GM19463 (cell line): ENCODE measurements around the gene SPINK1.
"Not testable (repeated sequence)": the region's sequence is repeated elsewhere in the genome, so short reads cannot be mapped to it uniquely, and the experiment has no call there.

Experiments
- ATAC-seq: cut with Tn5 transposase; IDR thresholded peaks from one replicate; pipeline ENCODE4 v1.9.1; 2021; ENCODE audit warnings: mild to moderate bottlenecking, moderate library complexity; ENCODE audit not compliant: unreplicated experiment

The SPINK1 gene

DNA sequence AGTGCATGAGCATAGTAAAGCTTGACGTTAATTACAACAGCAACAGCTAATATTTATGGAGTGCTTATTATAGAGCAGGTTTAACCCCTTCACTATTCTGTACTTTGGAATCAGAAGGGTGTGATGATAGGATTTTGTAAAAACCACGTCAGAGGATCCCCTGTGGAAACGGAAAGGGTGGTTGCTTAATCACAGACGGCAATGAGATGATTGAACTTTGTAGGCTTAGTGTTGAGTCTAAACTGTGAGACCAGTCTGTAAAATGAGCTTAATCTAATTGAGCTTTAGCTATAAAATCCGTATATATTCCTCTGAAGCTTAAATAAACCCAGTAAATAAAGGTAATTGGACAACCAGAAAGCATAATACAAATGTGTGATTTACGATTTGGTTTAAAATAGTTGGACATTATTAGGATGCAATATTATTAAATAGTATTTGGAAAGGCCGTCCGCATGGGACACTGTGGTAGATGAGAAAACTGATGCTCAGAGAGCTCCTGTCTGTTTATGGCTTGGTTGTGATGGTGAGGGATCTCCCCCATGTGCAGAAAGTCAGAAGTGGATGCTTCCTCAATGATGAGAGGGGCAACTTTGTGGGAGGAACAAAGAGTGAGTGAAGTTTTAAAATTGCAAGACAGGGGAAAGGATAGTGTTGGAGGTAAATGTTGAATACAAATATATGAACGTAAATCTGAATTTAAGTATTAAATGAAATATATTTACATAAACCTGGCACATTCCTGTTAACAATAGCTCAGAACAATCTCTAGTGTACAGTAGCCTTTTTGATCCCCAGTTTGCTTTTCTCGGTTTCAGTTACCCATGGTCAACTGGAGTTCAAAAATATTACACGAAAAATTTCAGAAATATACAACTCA is 23.7 kb upstream of the SPINK1 start:
- ATAC-seq: no peak

DNA sequence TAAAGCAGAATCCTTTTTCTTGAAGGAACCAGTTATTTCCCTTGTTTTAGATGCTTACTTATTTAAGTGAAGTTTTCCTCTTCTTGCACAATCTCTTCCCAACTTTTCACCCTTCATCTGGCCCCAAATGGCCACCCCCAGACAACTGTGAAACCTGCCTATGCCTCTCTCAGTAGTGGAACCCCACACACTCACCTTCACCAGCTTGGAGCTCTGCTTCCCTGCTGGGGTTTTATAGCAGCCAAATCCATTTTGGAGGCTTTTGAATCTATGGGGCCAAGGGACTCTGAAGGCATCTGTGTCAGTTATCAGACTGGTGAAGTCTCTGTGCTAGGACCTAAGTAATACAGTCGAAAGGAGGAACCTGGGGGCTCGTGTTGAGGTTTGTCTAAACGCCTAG is 22.9 kb upstream of the SPINK1 start:
- ATAC-seq: no peak

DNA sequence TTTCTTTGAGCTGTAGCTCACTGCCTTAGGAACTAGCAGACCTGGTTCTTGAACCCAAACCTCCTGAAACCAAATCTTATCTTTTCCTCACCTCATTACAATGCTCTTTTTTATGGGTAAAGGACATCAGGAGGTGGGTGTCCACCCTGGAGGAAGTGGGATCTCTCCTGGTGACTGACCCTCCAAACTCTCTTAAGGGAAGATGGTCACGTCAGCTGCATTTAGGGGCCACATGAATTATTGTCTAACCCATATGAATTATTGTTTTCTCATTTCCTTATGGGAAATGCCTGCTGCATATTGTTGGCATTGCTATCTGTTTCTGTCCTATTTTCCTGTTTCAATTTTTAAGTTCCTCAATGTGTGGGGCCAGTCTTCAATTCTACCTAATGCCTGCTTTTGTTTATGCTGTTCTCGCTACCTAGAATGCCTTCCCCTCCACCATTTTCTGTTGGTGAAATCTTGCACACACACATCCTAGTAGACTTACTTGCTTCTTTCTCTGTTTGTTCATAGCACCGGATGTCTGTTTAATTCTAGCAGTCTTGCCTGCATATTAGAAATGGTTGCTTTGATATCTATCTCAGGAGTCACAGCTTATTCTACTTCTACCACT is 22.0 kb upstream of the SPINK1 start:
- no peak for ATAC-seq

DNA sequence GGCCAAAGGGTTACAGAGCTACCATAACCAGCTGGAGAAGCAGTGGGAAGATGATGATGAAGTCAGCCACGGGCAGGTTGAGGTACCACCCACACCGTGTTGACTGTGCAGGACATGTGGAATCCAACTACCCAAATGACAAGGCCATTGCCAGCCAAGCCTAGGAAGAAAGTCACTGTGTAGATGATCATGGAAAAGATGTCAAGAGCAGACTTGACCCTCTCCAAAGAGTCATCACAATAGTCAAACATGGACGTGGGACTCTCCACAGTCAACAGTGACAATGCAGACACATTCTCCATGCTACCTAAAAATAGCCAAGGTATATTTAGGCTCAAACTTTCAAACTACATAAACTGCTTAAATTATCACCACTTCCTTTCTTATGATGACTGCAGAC is 20.9 kb upstream of the SPINK1 start:
- no peak for ATAC-seq

DNA sequence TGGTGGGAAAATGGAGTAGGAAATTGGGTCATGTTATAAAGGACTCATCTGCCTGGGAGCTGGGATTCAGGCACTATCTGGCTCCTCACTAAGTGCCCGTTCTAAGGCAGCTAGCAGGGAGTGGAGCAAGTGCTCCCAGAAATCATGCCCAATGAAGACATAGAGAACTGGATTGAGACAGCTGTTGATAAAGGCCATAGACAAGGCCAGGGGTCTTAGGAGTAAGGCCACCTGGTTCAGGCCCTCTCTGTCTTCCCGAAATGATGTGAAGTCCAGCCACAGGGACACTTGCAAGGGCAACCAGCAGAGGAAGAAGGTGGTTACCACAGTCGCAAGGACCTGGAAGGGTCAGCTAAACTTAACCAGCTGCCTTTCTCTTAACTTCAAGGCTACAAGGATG is 20.1 kb upstream of the SPINK1 start:
- no peak for ATAC-seq

- ATAC-seq: no peak
Measured at GRCh38 chr5:147849226-147849625, 17.8 kb upstream of the SPINK1 start.

DNA sequence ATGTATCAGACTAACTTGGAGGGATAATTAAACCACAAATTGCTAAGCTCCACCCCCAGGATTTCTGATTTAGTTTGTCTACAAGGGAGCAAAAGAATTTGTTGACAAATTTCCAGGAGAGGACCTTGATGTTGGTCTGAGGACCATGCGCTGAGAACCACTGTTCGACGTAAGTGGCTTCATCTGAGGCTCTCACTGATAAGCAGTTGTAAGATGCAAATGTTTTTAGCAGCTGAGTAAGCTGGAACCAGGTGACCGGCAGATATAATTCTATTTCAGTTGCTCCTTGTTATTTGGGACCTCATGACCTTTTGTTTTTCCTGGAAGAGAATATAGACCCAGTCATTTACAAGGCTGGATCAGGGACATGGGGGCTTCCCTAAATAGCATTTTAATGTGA is 14.1 kb upstream of the SPINK1 start:
- ATAC-seq: no peak

DNA sequence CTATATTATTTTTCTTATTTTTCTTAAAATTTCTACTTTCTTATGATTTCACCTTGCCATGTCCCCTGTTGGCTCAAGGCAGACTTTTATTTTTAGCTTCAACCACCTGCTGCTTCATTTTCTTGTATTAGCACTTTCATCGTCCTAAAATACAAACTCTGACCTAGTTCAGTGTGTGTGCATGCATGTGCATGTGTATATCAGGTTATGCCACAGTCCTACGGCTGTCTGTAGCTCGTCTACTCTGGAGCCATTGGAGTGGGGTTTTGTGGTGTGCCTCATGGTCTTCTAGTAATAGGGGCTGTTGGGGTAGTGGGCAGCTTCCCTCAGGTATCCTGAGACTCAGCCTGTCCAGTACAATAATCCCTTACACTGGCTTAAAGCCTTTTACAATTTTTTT is 13.4 kb upstream of the SPINK1 start:
- ATAC-seq: no peak

GRCh38 chr5:147842869-147843268 is 11.4 kb upstream of the SPINK1 start:
- no peak for ATAC-seq

- ATAC-seq: no peak
Measured at GRCh38 chr5:147836439-147836838, 5.0 kb upstream of the SPINK1 start.

DNA sequence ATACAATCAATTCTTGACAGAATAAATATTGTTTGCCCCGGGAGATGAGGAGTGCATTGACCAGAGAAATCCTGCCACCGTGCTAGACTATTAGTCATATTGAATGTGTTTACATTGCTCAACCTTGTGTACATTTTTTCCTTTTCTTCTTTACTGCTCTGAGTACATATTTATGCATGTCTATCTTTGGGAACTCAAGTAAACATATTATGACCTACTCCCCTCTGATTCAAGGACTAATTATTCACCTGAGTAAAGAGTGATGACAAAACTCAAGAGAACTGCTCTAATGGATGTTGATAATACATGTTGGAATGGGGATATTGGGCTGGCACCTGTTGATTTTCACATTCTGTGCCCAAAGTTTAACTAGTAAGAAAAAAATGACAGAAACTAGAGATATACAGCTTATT is 3.9 kb upstream of the SPINK1 start:
- no peak for ATAC-seq

- no peak for ATAC-seq
Measured at GRCh38 chr5:147832541-147832940, 1.1 kb upstream of the SPINK1 start.

DNA sequence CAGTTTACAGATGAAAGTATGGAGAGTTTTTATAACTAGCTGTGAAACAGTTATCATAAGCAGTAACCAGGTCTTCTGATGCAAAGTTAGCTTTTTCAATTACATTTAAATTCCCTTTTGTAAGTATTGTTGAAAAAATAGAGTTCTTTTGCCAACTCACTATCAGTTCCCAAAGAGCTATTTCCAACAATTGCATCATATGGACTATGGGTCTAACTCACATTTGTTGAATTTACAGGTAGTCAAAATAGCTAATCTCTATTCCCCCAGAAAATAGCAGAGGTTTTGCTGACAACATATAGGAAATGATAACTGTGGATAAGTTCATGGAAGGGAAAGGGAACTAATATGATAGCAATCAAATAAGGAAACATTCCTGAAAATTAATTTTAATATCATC is 1.4 kb downstream of the SPINK1 start:
- no peak for ATAC-seq

DNA sequence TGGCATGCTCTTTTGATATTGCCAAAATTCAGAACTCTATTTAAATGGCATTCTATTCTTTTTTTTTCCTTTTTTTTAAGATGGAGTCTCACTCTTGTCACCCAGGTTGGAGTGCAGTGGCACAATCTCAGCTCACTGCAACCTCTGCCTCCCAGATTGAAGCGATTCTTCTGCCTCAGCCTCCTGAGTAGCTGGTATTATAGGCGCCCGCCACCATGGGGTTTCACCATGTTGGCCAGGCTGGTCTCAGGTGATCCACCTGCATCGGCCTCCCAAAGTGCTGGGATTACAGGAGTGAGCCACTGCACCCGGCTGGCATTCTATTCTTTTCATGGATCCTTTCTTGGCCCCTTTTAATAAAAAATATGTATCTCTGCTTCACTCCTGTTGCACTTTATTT is 4.5 kb downstream of the SPINK1 start:
- not testable (repeated sequence) for ATAC-seq

DNA sequence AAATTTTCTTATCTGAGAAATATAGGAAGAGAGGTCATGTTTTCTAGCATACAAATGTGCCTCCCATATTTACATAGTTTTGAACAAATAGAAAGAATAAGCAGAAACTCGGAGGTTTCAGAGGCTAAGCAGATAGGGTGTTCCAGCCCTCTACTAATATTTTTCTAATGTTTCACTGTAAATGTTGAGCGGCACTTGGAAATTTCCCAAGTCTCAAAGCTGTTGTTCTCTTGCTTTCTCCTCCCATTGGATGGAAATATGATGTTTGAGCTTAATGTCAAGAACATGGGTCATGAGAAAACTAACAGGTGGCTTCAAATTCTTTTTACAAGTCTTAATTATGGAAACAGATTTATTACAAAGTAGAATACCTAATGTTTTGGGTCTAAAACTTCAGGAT is 5.1 kb downstream of the SPINK1 start:
- no peak for ATAC-seq

GRCh38 chr5:147822686-147823491 is 8.6 kb downstream of the SPINK1 start:
- peak; percentile 85 for ATAC-seq

GRCh38 chr5:147822222-147822621 is 9.2 kb downstream of the SPINK1 start:
- not testable (repeated sequence) for ATAC-seq

- no peak for ATAC-seq
Measured at GRCh38 chr5:147821766-147822165, 9.7 kb downstream of the SPINK1 start.

- ATAC-seq: no peak
Measured at GRCh38 chr5:147819261-147819770, 12.2 kb downstream of the SPINK1 start.

DNA sequence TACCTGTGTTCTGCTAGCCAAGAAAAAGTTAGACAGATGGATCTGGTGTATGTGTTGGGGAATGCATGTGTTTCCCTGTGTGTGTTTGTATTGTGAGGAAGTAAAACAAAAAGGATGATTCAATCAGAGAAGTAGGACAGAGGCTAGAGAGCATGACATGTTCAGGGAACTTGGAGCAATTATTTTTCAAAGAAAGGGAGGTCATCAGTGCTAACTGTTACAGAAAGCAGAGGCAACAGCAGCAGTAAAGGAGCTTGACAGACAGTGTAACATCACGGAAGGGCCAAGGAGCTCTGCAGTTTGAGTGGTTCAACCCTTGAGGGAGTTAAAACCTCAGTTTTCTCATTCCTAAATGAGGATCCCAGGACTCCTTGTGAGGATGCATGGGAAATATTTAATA is 13.2 kb downstream of the SPINK1 start:
- no peak for ATAC-seq

- ATAC-seq: no peak
Measured at GRCh38 chr5:147813696-147814095, 17.8 kb downstream of the SPINK1 start.
